ENCODE data around the gene PLXNA4. TPM values are rescaled to one million over a fixed set of nuclear protein-coding genes. Genes with fewer than 3 reads are reported as not detected.

Gene PLXNA4
- total RNA-seq, 4 donors from 2014 or later = 0.31 to 0.66 (median 0.43) TPM

DNA sequence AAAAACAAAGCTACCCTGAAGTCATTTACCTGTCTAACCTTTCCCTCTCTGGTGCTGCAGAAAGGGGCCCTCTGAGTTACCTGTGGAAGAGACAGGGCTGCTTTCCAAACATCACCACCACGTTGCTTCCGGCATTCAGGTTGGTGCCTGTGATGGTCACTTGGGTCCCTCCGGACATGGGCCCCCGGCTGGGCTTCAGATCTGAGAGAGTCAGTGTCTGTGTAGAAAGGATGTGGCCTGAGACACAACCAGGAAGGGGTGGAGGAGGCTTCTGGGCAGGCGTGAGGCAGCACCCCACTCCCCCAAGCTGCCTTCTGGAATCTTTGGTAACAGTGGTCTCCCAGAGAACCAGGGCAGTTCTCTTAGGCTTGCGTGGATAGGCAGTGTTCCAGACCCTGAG lies 388.9 kb downstream of the PLXNA4 start:
- Histone ChIP-seq H3K27ac (no peak overlapping the region), H3K9me3 (no peaks in the 10 kb centered on the region), H3K36me3 (no peaks in the 10 kb centered on the region), H3K4me1 (no peaks in the 10 kb centered on the region), H3K27me3 (no peaks in the 10 kb centered on the region), H3K4me3 (no peak overlapping the region)
- in situ Hi-C loops (cut with MboI; ENCODE audit: low sequenced_read_pairs in 4 of 4) = no loop called here
- intact Hi-C loops (cut with DNase I; ENCODE audit: low total_unique reads) = no loop called here
- no peak for ATAC-seq
- no peak for DNase-seq
- TF ChIP-seq, protein P1, sequence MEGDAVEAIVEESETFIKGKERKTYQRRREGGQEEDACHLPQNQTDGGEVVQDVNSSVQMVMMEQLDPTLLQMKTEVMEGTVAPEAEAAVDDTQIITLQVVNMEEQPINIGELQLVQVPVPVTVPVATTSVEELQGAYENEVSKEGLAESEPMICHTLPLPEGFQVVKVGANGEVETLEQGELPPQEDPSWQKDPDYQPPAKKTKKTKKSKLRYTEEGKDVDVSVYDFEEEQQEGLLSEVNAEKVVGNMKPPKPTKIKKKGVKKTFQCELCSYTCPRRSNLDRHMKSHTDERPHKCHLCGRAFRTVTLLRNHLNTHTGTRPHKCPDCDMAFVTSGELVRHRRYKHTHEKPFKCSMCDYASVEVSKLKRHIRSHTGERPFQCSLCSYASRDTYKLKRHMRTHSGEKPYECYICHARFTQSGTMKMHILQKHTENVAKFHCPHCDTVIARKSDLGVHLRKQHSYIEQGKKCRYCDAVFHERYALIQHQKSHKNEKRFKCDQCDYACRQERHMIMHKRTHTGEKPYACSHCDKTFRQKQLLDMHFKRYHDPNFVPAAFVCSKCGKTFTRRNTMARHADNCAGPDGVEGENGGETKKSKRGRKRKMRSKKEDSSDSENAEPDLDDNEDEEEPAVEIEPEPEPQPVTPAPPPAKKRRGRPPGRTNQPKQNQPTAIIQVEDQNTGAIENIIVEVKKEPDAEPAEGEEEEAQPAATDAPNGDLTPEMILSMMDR (IDR thresholded peaks at IDR 0.05 in 4 of 5, conservative IDR thresholded peaks at IDR 0.05 in 1 of 5) = no peak
- no peak for TF ChIP-seq POLR2A (IDR thresholded peaks at IDR 0.05)

DNA sequence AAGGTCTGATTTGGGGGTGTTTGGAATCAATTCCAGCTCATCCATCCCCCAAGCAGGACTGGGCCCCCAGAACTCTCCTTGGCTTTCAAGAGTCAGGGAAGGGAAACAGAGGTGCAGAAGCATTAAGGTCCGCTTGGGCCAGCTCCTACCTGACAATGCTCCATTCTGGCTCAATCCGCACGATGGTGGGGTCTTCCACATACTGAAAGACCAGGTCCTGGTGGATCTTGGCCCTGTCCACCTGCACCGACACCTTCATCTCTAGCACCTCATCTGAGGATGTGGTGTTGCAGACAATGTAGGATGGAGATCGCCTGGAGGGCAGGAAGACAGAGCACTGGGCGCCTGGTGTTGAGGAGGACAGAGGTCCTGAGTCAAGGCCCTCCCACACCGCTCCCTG lies 391.1 kb downstream of the PLXNA4 start:
- no peak overlapping the region for H3K27ac ChIP-seq
- intact Hi-C loops (cut with DNase I; ENCODE audit: low total_unique reads) = no loop called here
- DNase-seq (no peak), ATAC-seq (no peak)
- TF ChIP-seq, protein P1 (IDR thresholded peaks at IDR 0.05 in 4 of 5, conservative IDR thresholded peaks at IDR 0.05 in 1 of 5) = no peak
- TF ChIP-seq POLR2A (IDR thresholded peaks at IDR 0.05) = no peak
- H3K36me3 ChIP-seq = no peaks in the 10 kb centered on the region
- no peaks in the 10 kb centered on the region for H3K4me1 ChIP-seq
- no peak overlapping the region for H3K4me3 ChIP-seq
- no peaks in the 10 kb centered on the region for H3K9me3 ChIP-seq
- in situ Hi-C loops (cut with MboI; ENCODE audit: low sequenced_read_pairs in 4 of 4) = no loop called here
- no peaks in the 10 kb centered on the region for H3K27me3 ChIP-seq

DNA sequence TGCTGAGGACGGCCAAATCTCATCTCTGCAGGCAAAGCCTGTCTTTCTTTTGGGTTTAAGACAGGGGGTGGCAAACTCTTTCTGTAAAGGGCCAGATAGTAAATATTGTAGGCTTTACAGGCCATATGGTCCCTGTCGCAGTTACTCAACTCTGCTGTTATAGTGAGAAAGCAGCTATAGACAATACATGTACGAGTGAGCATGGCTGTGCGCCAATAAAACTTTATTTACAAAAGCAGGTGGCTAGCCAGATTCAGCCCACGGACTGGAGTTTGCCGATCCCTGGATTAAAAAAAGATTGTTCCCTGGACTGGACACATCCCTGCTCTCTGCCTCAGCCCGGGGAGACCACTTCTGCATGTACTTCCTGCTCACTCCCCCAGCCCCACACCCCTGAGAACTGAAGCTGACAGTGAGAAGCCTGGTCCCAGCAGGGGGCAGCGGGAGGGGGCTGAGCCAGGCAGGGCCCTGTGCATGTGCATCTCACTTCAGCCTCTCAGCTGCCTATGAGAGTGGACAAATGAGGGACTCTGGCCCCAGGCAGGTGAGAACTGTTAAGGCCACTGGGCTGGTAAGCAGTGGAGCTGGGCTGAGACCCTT lies 392.4 kb downstream of the PLXNA4 start:
- intact Hi-C loops (cut with DNase I; ENCODE audit: low total_unique reads) = no loop called here
- H3K27me3 ChIP-seq = no peaks in the 10 kb centered on the region
- H3K27ac ChIP-seq = no peak overlapping the region
- H3K4me1 ChIP-seq = no peaks in the 10 kb centered on the region
- H3K36me3 ChIP-seq = no peaks in the 10 kb centered on the region
- H3K4me3 ChIP-seq = no peak overlapping the region
- ATAC-seq (no peak), DNase-seq (no peak)
- in situ Hi-C loops (cut with MboI; ENCODE audit: low sequenced_read_pairs in 4 of 4) = no loop called here
- TF ChIP-seq, protein P1 (IDR thresholded peaks at IDR 0.05 in 4 of 5, conservative IDR thresholded peaks at IDR 0.05 in 1 of 5) = no peak
- TF ChIP-seq POLR2A (IDR thresholded peaks at IDR 0.05) = no peak
- no peaks in the 10 kb centered on the region for H3K9me3 ChIP-seq

DNA sequence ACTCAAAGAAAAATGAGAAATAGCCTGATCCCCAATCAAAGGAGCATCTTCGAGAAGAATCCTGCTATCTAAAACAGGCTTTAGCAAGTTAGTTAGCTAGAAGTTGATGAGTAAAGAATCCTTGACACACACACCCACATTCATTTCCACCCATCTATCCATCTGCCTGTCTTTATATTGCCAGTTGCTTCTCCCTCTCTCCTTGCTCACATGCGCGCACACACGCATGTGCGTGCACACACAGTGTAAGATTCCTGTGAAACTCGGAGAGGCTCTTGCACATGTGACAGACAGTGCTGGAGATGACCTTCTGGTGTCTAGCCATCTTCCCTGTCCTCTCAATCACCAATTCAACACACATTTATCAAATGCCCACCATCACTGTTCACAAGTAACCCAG lies 393.3 kb downstream of the PLXNA4 start:
- TF ChIP-seq, protein P1 (IDR thresholded peaks at IDR 0.05 in 4 of 5, conservative IDR thresholded peaks at IDR 0.05 in 1 of 5) = no peak
- no peak for TF ChIP-seq POLR2A (IDR thresholded peaks at IDR 0.05)
- Histone ChIP-seq H3K27ac (no peak overlapping the region), H3K9me3 (no peaks in the 10 kb centered on the region), H3K27me3 (no peaks in the 10 kb centered on the region), H3K4me1 (no peaks in the 10 kb centered on the region), H3K36me3 (no peaks in the 10 kb centered on the region), H3K4me3 (no peak overlapping the region)
- ATAC-seq (no peak), DNase-seq (no peak)
- in situ Hi-C loops (cut with MboI; ENCODE audit: low sequenced_read_pairs in 4 of 4) (no loop called here), intact Hi-C loops (cut with DNase I; ENCODE audit: low total_unique reads) (no loop called here)
